ENCODE measurements around the gene PTGDR2.

Gene PTGDR2

GRCh38 chr11:60830478-60831142 is 25.1 kb downstream of the PTGDR2 start:
- no peak for TF ChIP-seq GATA3 (IDR thresholded peaks at IDR 0.05; ENCODE audit: low read depth, low read length)
- no peak for TF ChIP-seq GATA2 (IDR thresholded peaks at IDR 0.05; ENCODE audit: low read depth, low read length)

GRCh38 chr11:60825790-60826189 is 30.0 kb downstream of the PTGDR2 start:
- no peak for TF ChIP-seq GATA3 (IDR thresholded peaks at IDR 0.05; ENCODE audit: low read depth, low read length)
- no peak for TF ChIP-seq GATA2 (IDR thresholded peaks at IDR 0.05; ENCODE audit: low read depth, low read length)

DNA sequence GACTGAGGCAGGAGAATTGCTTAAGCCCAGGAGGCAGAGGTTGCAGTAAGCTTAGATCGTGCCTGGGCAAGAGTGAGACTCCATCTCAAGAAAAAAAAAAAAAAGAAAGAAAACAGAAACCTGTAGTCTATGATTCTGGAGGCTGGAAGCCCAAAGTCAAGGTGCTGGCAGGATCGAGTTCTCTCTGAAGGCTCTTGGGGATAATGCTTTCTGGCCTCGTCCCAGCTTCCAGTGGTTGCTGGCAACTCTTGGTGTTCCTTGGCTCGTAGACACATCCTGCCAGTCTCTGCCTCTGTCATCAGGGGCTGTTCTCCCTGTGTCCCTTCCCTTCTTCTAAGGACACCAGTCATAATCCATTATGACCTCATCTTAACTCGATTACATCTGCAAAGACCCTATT is 30.6 kb downstream of the PTGDR2 start:
- no peak for TF ChIP-seq GATA2 (IDR thresholded peaks at IDR 0.05; ENCODE audit: low read depth, low read length)
- TF ChIP-seq GATA3 (IDR thresholded peaks at IDR 0.05; ENCODE audit: low read depth, low read length) = no peak

GRCh38 chr11:60821827-60822599 is 33.7 kb downstream of the PTGDR2 start:
- TF ChIP-seq GATA2 (IDR thresholded peaks at IDR 0.05; ENCODE audit: low read depth, low read length) (peak; percentile 59), GATA3 (IDR thresholded peaks at IDR 0.05; ENCODE audit: low read depth, low read length) (no peak)

DNA sequence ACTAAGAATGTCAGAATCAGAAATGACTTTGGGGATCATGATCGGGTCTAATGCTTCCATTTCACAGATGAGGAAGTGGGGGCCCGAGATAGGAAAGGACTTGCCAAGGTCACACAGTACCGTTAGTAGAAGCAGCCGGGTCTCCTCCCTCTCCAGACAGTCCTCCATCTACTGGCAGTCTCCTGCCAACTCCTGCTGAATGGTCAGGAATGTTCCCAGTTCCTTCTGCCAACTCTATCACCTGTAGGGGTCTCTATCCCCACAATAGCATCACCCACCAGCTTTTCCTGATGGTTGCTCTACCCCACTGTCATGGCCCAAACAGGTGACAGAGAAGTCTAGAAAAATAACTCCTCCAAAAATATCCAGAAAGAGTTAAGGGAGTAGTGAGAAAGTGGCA is 37.7 kb downstream of the PTGDR2 start:
- TF ChIP-seq GATA2 (IDR thresholded peaks at IDR 0.05; ENCODE audit: low read depth, low read length) (no peak), GATA3 (IDR thresholded peaks at IDR 0.05; ENCODE audit: low read depth, low read length) (no peak)

DNA sequence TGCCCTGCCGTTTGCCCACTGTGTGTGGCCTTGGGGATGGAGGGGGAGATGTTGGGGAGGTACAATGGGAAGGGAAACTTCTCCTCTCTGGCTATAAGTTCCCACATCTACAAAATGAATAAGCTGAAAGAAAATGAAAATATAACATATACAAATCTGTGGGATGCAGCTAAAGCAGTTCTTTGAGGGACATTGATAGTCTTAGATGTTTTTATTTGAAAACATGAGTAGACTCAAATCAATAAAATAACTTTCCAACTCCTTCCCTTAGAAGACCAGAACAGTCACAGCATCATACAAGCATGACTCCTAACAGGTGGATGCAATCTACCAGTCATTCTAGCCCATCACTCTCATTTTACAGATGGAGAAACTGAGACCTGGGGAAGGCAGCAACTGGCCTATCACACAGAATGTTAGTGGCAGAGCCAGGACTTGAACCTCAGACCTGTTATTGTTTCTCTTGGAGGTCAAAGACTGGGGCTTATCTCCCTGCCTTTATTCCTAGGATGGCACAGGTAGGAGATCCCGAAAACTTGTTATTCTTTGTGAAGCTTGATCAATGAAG is 39.1 kb downstream of the PTGDR2 start:
- TF ChIP-seq GATA3 (IDR thresholded peaks at IDR 0.05; ENCODE audit: low read depth, low read length) (no peak), GATA2 (IDR thresholded peaks at IDR 0.05; ENCODE audit: low read depth, low read length) (no peak)

GRCh38 chr11:60814112-60814511 is 41.6 kb downstream of the PTGDR2 start:
- TF ChIP-seq GATA3 (IDR thresholded peaks at IDR 0.05; ENCODE audit: low read depth, low read length) (no peak), GATA2 (IDR thresholded peaks at IDR 0.05; ENCODE audit: low read depth, low read length) (no peak)

DNA sequence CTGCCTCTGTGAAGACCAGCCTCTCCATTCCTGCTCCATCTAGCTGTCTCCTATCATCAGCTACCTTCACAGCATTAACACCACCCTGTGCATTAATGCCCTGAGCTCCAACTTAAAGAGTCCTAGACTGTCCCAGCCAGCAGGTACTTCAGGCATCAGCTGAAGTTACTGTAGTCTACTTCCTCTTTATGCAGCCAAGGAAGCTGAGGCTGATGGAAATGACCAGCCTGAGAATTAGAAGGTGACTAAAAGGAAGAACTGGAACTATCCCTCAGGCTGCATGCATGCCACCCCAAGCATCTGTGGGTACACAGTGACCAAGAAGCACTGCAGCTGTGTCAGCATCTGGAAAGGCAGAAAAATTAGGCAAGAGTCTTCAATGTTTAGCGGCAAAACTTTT is 42.4 kb downstream of the PTGDR2 start:
- TF ChIP-seq GATA2 (IDR thresholded peaks at IDR 0.05; ENCODE audit: low read depth, low read length) (no peak), GATA3 (IDR thresholded peaks at IDR 0.05; ENCODE audit: low read depth, low read length) (no peak)

- TF ChIP-seq GATA3 (IDR thresholded peaks at IDR 0.05; ENCODE audit: low read depth, low read length) (no peak), GATA2 (IDR thresholded peaks at IDR 0.05; ENCODE audit: low read depth, low read length) (no peak)
Measured at GRCh38 chr11:60810569-60810968, 45.2 kb downstream of the PTGDR2 start.

GRCh38 chr11:60810151-60810550 is 45.6 kb downstream of the PTGDR2 start:
- TF ChIP-seq GATA3 (IDR thresholded peaks at IDR 0.05; ENCODE audit: low read depth, low read length) (no peak), GATA2 (IDR thresholded peaks at IDR 0.05; ENCODE audit: low read depth, low read length) (no peak)

DNA sequence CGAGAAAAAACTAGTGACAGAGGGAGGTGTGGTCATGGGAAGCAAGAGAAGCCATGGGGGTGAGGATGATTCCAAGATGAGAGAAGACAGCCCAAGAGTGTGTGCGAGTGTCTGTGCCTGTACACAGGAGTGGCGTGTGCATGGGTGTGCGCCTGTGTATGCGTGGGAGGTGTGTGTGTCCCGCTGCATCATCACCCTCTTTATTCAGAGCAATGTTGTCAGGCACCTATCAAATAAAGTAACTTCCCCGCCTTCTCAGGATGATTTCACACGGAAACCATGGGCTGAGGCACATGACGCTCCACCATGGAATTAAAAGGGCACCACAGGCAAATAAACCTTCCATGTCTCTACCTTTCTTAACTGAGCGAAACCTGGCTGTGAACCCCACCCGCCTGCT is 46.1 kb downstream of the PTGDR2 start:
- TF ChIP-seq GATA2 (IDR thresholded peaks at IDR 0.05; ENCODE audit: low read depth, low read length) = no peak
- TF ChIP-seq GATA3 (IDR thresholded peaks at IDR 0.05; ENCODE audit: low read depth, low read length) = no peak

DNA sequence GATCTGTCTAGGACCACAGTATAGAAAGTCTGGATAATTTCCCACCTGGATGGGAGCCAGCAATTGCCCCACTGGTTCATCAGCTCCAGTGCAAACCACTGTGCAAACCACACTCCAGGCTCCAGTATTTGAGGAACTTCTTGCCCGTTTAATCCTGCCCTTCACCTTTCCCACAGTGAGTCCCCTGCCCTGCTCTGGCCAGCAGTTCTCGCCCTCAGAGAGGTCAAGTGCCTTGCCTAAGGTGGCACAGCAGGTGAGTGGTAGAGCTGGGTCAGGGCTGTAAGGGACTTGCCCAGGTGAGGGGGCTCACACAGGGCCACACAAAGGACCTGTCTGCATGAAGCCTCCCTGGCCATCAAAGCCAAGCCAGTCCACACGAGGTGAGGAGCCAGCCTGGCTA is 46.5 kb downstream of the PTGDR2 start:
- TF ChIP-seq GATA3 (IDR thresholded peaks at IDR 0.05; ENCODE audit: low read depth, low read length) (no peak), GATA2 (IDR thresholded peaks at IDR 0.05; ENCODE audit: low read depth, low read length) (no peak)

GRCh38 chr11:60803273-60803936 is 52.3 kb downstream of the PTGDR2 start:
- TF ChIP-seq GATA3 (IDR thresholded peaks at IDR 0.05; ENCODE audit: low read depth, low read length) = no peak

GRCh38 chr11:60801194-60801593 is 54.6 kb downstream of the PTGDR2 start:
- TF ChIP-seq GATA3 (IDR thresholded peaks at IDR 0.05; ENCODE audit: low read depth, low read length) (no peak), GATA2 (IDR thresholded peaks at IDR 0.05; ENCODE audit: low read depth, low read length) (no peak)
